HEK293 (cell line): Measurements from ENCODE around the gene PDK2.

Source experiments
- CTCF ChIA-PET: fragments of 350-600 bp; formaldehyde crosslinking; extraction: SDS; loops from one replicate; lab custom pipeline; 2021; ENCODE audit warnings: antibody characterized with exemption; lab: Yijun Ruan, JAX
- POLR2A ChIA-PET: fragments of 300-600 bp; formaldehyde crosslinking; extraction: SDS; loops from one replicate; lab custom pipeline; 2020; ENCODE audit warnings: antibody characterized with exemption, inconsistent platforms; lab: Yijun Ruan, JAX
- H3K27ac ChIP-seq: fragments of 200-500 bp; sonication (Bioruptor generic); 2 replicates; pipeline ENCODE4 v1.5.1; 2014; ENCODE audit warnings: low read depth, low read length, control low read depth, inconsistent platforms; ENCODE audit errors: extremely low read depth
- H3K36me3 ChIP-seq, 2 experiments: fragments of 200-500 bp in 1 of 2; sonication (Bioruptor generic) in 1 of 2; 1 replicate in 1 of 2; 2 replicates in 1 of 2; pipeline ENCODE4 v1.5.1; 2014 to 2017; ENCODE audit warnings: inconsistent platforms in 2 of 2, low read length in 2 of 2; ENCODE audit not compliant: control insufficient read depth in 2 of 2, insufficient read depth in 1 of 2
- H3K4me1 ChIP-seq: fragments of 200-500 bp; sonication (Bioruptor generic); 2 replicates; pipeline ENCODE4 v1.5.1; 2014; ENCODE audit warnings: mild to moderate bottlenecking, low read length, inconsistent platforms; ENCODE audit not compliant: control insufficient read depth, insufficient read depth
- H3K4me3 ChIP-seq: 2 replicates; pipeline ENCODE4 v1.5.1; 2011; ENCODE audit warnings: low read depth, mild to moderate bottlenecking, control low read depth, low read length, moderate library complexity
- H3K9me3 ChIP-seq: fragments of 200-500 bp; sonication (Bioruptor generic); 2 replicates; pipeline ENCODE4 v1.5.1; 2014; ENCODE audit warnings: low read depth, low read length, inconsistent platforms; ENCODE audit not compliant: control insufficient read depth, insufficient read depth
- GLIS2 ChIP-seq: fragments of 450-650 bp; formaldehyde crosslinking; IDR thresholded peaks from 2 replicates; pipeline ENCODE4 v1.5.1; 2016; ENCODE audit warnings: missing biosample characterization, missing genetic modification characterization
- OVOL3 ChIP-seq: fragments of 450-650 bp; formaldehyde crosslinking; IDR thresholded peaks from 2 replicates; pipeline ENCODE4 v1.5.1; 2016; ENCODE audit warnings: missing biosample characterization, missing genetic modification characterization
- SCRT2 ChIP-seq: fragments of 450-650 bp; formaldehyde crosslinking; IDR thresholded peaks from 2 replicates; pipeline ENCODE4 v1.5.1; 2016; ENCODE audit warnings: missing biosample characterization, missing genetic modification characterization
- SETDB1 ChIP-seq: IDR thresholded peaks from one replicate; pipeline ENCODE4 v1.6.1; 2017; ENCODE audit warnings: mild to moderate bottlenecking, low read length, moderate library complexity, mixed read lengths; ENCODE audit not compliant: insufficient read length
- SP7 ChIP-seq: fragments of 450-650 bp; formaldehyde crosslinking; IDR thresholded peaks from 2 replicates; pipeline ENCODE4 v1.5.1; 2016; ENCODE audit warnings: missing biosample characterization, missing genetic modification characterization
- ZBTB17 ChIP-seq: fragments of 450-650 bp; formaldehyde crosslinking; IDR thresholded peaks from 2 replicates; pipeline ENCODE4 v1.5.1; 2016; ENCODE audit warnings: missing biosample characterization, missing genetic modification characterization
- ZFP3 ChIP-seq: fragments of 450-650 bp; formaldehyde crosslinking; IDR thresholded peaks from 2 replicates; pipeline ENCODE4 v1.5.1; 2016; ENCODE audit warnings: low read depth, missing biosample characterization, missing genetic modification characterization
- ZIC2 ChIP-seq: fragments of 450-650 bp; formaldehyde crosslinking; IDR thresholded peaks from 2 replicates; pipeline ENCODE4 v1.5.1; 2016; ENCODE audit warnings: missing biosample characterization, missing genetic modification characterization
- ZNF138 ChIP-seq: fragments of 450-650 bp; formaldehyde crosslinking; IDR thresholded peaks from 2 replicates; pipeline ENCODE4 v1.5.1; 2016; ENCODE audit warnings: missing biosample characterization, missing genetic modification characterization, borderline replicate concordance
- ZNF2 ChIP-seq: fragments of 450-650 bp; formaldehyde crosslinking; IDR thresholded peaks from 2 replicates; pipeline ENCODE4 v1.5.1; 2016; ENCODE audit warnings: missing biosample characterization, missing genetic modification characterization
- ZNF239 ChIP-seq: fragments of 450-650 bp; formaldehyde crosslinking; IDR thresholded peaks from 2 replicates; pipeline ENCODE4 v1.5.1; 2016; ENCODE audit warnings: missing biosample characterization, missing genetic modification characterization
- ZNF266 ChIP-seq: fragments of 450-650 bp; formaldehyde crosslinking; IDR thresholded peaks from 2 replicates; pipeline ENCODE4 v1.5.1; 2016; ENCODE audit warnings: missing biosample characterization, missing genetic modification characterization, low read depth
- ZNF274 ChIP-seq, 2 experiments: fragments of 200-500 bp in 1 of 2; fragments of 450-650 bp in 1 of 2; sonication (Bioruptor generic) in 1 of 2; formaldehyde crosslinking in 1 of 2; IDR thresholded peaks; 2 replicates each; pipeline versions ENCODE4 v1.5.1 to v1.6.1; 2014 to 2016; ENCODE audit warnings: borderline replicate concordance in 1 of 2, inconsistent platforms in 1 of 2, low read length in 1 of 2, missing biosample characterization in 1 of 2, missing genetic modification characterization in 1 of 2
- ZNF335 ChIP-seq: fragments of 450-650 bp; formaldehyde crosslinking; conservative IDR thresholded peaks from 2 replicates; pipeline ENCODE4 v1.5.1; 2016; ENCODE audit warnings: missing biosample characterization, missing genetic modification characterization
- ZNF37A ChIP-seq: fragments of 450-650 bp; IDR thresholded peaks from 2 replicates; pipeline ENCODE4 v1.5.1; 2018; ENCODE audit warnings: missing biosample characterization, missing genetic modification characterization
- ZNF654 ChIP-seq: fragments of 450-650 bp; formaldehyde crosslinking; IDR thresholded peaks from 2 replicates; pipeline ENCODE4 v1.5.1; 2016; ENCODE audit warnings: low read depth, missing biosample characterization, missing genetic modification characterization
- ZNF843 ChIP-seq: fragments of 450-650 bp; formaldehyde crosslinking; IDR thresholded peaks from 2 replicates; pipeline ENCODE4 v1.5.1; 2016; ENCODE audit warnings: missing biosample characterization, missing genetic modification characterization
- TF ChIP-seq, protein P1 (sequence below): fragments of 450-650 bp; formaldehyde crosslinking; IDR thresholded peaks from 2 replicates; pipeline ENCODE4 v1.5.1; 2016; ENCODE audit warnings: missing biosample characterization, missing genetic modification characterization
- TF ChIP-seq, protein P2 (sequence below): fragments of 450-650 bp; formaldehyde crosslinking; IDR thresholded peaks from 2 replicates; pipeline ENCODE4 v1.5.1; 2016; ENCODE audit warnings: missing biosample characterization, missing genetic modification characterization, low read depth
- TF ChIP-seq, protein P3 (sequence below): fragments of 450-650 bp; formaldehyde crosslinking; IDR thresholded peaks from 2 replicates; pipeline ENCODE4 v1.5.1; 2016; ENCODE audit warnings: missing biosample characterization, missing genetic modification characterization
- TF ChIP-seq, protein P4 (sequence below): fragments of 450-650 bp; formaldehyde crosslinking; IDR thresholded peaks from 2 replicates; pipeline ENCODE4 v1.5.1; 2017; ENCODE audit warnings: missing biosample characterization, missing genetic modification characterization
- TF ChIP-seq, protein P5 (sequence below): fragments of 450-650 bp; formaldehyde crosslinking; IDR thresholded peaks from 2 replicates; pipeline ENCODE4 v1.5.1; 2016; ENCODE audit warnings: missing biosample characterization, missing genetic modification characterization, borderline replicate concordance

Gene PDK2

DNA sequence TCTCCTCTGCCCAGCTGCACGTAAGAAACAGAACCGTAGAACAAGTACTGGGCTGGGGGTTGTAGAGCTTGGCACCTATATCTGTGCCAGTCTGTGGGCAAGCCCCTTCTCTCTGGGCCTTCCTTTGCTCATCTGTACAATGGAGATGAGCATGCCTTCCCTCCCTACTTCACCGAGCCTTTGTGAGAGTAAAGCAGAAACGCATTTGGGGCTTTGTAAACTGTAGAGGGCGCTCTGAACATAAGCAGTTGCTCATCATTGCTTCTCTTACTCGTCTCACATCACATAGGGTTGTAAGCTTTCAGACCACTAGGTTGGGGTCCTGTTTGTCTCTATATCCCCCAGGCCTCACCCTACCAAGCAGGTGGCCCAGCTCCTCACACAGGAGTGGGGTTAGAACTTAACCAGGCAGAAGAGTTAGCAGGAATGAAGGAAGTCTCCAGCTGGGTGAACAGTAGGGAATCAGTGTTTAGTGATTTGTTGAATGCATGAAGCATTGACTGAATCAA is 19.8 kb downstream of the PDK2 start (continued):
- TF ChIP-seq, protein P1, sequence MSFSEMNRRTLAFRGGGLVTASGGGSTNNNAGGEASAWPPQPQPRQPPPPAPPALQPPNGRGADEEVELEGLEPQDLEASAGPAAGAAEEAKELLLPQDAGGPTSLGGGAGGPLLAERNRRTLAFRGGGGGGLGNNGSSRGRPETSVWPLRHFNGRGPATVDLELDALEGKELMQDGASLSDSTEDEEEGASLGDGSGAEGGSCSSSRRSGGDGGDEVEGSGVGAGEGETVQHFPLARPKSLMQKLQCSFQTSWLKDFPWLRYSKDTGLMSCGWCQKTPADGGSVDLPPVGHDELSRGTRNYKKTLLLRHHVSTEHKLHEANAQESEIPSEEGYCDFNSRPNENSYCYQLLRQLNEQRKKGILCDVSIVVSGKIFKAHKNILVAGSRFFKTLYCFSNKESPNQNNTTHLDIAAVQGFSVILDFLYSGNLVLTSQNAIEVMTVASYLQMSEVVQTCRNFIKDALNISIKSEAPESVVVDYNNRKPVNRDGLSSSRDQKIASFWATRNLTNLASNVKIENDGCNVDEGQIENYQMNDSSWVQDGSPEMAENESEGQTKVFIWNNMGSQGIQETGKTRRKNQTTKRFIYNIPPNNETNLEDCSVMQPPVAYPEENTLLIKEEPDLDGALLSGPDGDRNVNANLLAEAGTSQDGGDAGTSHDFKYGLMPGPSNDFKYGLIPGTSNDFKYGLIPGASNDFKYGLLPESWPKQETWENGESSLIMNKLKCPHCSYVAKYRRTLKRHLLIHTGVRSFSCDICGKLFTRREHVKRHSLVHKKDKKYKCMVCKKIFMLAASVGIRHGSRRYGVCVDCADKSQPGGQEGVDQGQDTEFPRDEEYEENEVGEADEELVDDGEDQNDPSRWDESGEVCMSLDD (tag by site-specific recombination): no peak
- TF ChIP-seq ZIC2 (peak; percentile 38), ZNF335 (tag by site-specific recombination) (no peak)
- TF ChIP-seq, protein P2, sequence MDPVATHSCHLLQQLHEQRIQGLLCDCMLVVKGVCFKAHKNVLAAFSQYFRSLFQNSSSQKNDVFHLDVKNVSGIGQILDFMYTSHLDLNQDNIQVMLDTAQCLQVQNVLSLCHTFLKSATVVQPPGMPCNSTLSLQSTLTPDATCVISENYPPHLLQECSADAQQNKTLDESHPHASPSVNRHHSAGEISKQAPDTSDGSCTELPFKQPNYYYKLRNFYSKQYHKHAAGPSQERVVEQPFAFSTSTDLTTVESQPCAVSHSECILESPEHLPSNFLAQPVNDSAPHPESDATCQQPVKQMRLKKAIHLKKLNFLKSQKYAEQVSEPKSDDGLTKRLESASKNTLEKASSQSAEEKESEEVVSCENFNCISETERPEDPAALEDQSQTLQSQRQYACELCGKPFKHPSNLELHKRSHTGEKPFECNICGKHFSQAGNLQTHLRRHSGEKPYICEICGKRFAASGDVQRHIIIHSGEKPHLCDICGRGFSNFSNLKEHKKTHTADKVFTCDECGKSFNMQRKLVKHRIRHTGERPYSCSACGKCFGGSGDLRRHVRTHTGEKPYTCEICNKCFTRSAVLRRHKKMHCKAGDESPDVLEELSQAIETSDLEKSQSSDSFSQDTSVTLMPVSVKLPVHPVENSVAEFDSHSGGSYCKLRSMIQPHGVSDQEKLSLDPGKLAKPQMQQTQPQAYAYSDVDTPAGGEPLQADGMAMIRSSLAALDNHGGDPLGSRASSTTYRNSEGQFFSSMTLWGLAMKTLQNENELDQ: no peak

DNA sequence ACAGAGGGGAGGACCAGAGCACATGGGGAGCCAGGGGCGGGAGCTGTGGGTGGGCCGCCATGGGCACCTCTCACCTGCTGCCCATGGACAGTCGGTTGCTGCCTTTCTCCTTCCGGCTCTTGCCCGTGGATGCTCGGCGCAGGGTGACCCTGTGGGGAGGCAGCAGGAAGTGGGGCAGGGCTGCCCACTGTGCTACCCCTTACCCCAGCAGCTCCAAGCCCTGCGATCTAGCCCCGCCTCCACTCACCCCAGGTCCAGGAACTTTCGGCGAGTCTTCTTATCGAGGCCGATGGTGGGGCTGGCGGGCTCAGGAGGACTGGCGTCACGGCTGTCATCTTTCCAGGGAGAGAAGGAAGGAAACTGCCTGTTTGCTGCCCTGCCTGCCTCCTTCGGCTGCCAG is 20.6 kb downstream of the PDK2 start:
- Histone ChIP-seq H3K4me1 (no peaks in the 10 kb centered on the region; the same call in 1 of the 2 replicates), H3K4me3 (no peak overlapping the region), H3K36me3 (peaks cover 0 to 9% of the 10 kb centered on the region in 2 experiments; a peak in 1 of 3 replicates), H3K9me3 (no peaks in the 10 kb centered on the region), H3K27ac (no peak overlapping the region)
- ChIA-PET POLR2A (interaction anchor here (0.5 to 0.6 kb wide), 2 partner anchors 23 to 35 kb away, joined by 3 to 5 read pairs; partner anchors contain the start of gene PPP1R9B), CTCF (interaction anchor here (0.5 to 5.2 kb wide), 24 partner anchors 8 to 178 kb away, joined by 3 to 51 read pairs (median 8); partner anchors contain the start of genes PDK2, SAMD14 and SGCA)
- no peak for TF ChIP-seq SCRT2
- no peak for TF ChIP-seq ZFP3
- TF ChIP-seq ZNF266 (tag by site-specific recombination): no peak
- TF ChIP-seq ZNF843 (tag by site-specific recombination): no peak
- TF ChIP-seq SP7 (tag by site-specific recombination): no peak
- TF ChIP-seq OVOL3 (tag by site-specific recombination): no peak
- no peak for TF ChIP-seq ZNF2 (tag by site-specific recombination)
- no peak for TF ChIP-seq ZNF239
- TF ChIP-seq ZNF138 (tag by site-specific recombination): no peak
- TF ChIP-seq ZBTB17: no peak
- TF ChIP-seq, protein P3, sequence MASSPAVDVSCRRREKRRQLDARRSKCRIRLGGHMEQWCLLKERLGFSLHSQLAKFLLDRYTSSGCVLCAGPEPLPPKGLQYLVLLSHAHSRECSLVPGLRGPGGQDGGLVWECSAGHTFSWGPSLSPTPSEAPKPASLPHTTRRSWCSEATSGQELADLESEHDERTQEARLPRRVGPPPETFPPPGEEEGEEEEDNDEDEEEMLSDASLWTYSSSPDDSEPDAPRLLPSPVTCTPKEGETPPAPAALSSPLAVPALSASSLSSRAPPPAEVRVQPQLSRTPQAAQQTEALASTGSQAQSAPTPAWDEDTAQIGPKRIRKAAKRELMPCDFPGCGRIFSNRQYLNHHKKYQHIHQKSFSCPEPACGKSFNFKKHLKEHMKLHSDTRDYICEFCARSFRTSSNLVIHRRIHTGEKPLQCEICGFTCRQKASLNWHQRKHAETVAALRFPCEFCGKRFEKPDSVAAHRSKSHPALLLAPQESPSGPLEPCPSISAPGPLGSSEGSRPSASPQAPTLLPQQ: no peak
- no peak for TF ChIP-seq ZNF654 (tag by site-specific recombination)
- no peak for TF ChIP-seq ZNF274 (IDR thresholded peaks at IDR 0.05; ENCODE audit: low read length)
- TF ChIP-seq ZNF274 (tag by site-specific recombination; IDR thresholded peaks at IDR 0.05; ENCODE audit: borderline replicate concordance): no peak
- TF ChIP-seq ZNF37A (tag by site-specific recombination): no peak
- TF ChIP-seq, protein P4, sequence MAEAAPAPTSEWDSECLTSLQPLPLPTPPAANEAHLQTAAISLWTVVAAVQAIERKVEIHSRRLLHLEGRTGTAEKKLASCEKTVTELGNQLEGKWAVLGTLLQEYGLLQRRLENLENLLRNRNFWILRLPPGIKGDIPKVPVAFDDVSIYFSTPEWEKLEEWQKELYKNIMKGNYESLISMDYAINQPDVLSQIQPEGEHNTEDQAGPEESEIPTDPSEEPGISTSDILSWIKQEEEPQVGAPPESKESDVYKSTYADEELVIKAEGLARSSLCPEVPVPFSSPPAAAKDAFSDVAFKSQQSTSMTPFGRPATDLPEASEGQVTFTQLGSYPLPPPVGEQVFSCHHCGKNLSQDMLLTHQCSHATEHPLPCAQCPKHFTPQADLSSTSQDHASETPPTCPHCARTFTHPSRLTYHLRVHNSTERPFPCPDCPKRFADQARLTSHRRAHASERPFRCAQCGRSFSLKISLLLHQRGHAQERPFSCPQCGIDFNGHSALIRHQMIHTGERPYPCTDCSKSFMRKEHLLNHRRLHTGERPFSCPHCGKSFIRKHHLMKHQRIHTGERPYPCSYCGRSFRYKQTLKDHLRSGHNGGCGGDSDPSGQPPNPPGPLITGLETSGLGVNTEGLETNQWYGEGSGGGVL (tag by site-specific recombination): no peak
- TF ChIP-seq GLIS2 (tag by site-specific recombination): no peak
- no peak for TF ChIP-seq SETDB1
- TF ChIP-seq, protein P5, sequence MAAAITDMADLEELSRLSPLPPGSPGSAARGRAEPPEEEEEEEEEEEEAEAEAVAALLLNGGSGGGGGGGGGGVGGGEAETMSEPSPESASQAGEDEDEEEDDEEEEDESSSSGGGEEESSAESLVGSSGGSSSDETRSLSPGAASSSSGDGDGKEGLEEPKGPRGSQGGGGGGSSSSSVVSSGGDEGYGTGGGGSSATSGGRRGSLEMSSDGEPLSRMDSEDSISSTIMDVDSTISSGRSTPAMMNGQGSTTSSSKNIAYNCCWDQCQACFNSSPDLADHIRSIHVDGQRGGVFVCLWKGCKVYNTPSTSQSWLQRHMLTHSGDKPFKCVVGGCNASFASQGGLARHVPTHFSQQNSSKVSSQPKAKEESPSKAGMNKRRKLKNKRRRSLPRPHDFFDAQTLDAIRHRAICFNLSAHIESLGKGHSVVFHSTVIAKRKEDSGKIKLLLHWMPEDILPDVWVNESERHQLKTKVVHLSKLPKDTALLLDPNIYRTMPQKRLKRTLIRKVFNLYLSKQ (tag by site-specific recombination): no peak
